Eye (tissue), 1 donor: ENCODE data around the gene ADRA2B.
A peak's percentile ranks its signal among the peaks of the same experiment; 100 is the strongest.
"Not testable (repeated sequence)": the region's sequence is repeated elsewhere in the genome, so short reads cannot be mapped to it uniquely, and the experiment has no call there.

ENCODE experiments used
- DNase-seq: peaks from one replicate; pipeline ENCODE4 v3.0.0-alpha.2; 2015

Gene ADRA2B

GRCh38 chr2:96150007-96150640 is 33.8 kb upstream of the ADRA2B start:
- DNase-seq: no peak

GRCh38 chr2:96148410-96149217 is 32.2 kb upstream of the ADRA2B start:
- peak; percentile 89 for DNase-seq

- peak; percentile 26 for DNase-seq
Observed at GRCh38 chr2:96147593-96148201, 31.3 kb upstream of the ADRA2B start.

GRCh38 chr2:96146881-96147592 is 30.7 kb upstream of the ADRA2B start:
- peak; percentile 20 for DNase-seq

GRCh38 chr2:96146153-96146880 is 29.9 kb upstream of the ADRA2B start:
- peak; percentile 25 for DNase-seq

- peak; percentile 20 for DNase-seq
Observed at GRCh38 chr2:96145848-96146152, 29.4 kb upstream of the ADRA2B start.

DNA sequence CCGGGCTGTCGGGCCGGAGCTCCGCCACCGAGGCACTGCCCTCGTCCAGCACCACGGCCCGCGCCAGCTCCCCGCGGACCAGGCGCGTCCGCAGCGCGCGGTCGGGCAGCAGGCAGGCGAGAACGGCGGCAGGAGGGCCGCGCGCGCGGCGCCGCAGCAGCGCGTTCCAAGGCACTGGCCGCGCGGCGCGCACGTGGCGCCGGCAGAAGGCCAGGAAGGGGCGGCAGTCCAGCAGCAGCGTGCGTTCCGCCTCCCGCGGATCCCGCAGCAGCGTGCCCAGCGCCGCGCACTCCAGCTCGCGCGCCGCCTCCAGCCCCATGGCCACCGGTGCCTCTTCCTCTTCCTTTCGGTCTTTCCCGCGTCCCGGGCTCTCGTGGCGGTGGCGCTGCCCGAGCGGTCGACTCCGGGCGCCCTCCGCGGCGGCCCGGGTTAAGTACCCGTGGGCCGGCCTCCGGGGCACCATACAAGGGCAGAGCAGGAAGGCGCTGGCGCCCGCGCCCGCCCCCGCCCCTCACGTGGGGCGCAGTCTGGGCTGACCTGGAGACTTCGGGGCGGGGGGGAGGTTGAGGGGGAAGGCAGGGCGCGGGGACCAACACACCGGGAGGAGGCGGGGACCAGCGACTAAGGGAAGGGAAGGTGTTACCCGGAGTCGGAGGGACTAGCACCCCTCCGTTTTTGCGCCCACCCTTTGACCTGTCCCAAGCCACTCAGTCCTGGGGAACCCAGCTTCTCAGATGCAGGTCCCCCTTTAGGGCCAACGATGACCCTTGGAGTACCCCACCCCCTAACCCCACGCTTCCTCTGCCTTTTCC is 28.9 kb upstream of the ADRA2B start, which contains the start of gene DUSP2:
TSS of gene DUSP2 (minus strand) at position 405 of the 812 bp plus-strand sequence. CDS start at position 319, 86 bp downstream.
- peak; percentile 86 for DNase-seq

GRCh38 chr2:96144481-96145035 is 28.2 kb upstream of the ADRA2B start:
- no peak for DNase-seq

DNA sequence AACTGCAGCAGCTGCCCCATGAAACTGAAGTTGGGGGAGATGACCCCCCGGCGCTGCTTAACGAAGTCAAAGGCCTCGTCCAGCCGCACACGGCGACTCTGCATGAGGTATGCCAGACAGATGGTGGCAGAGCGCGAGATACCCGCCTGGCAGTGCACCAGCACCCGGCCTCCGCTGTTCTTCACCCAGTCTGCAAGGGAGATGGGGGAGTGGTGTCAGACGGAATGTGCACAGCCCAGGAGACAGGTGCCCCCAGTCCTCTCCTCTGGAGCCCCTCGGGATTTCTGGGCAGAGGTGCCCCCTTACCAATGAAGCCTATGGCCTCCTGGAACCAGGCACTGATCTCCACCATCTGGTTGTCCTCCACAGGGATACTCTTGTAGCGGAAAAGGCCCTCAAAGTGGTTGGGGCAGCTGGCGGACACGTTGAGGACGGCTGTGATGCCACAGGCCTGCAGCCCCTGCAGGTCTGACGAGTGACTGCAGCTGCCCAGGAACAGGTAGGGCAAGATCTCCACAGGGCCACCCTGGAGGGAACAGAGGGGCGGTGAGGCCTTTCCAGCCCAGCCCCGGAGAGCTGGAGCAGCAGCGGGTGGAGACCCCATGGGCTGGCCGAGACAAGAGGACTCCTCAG is 27.6 kb upstream of the ADRA2B start:
- no peak for DNase-seq

DNA sequence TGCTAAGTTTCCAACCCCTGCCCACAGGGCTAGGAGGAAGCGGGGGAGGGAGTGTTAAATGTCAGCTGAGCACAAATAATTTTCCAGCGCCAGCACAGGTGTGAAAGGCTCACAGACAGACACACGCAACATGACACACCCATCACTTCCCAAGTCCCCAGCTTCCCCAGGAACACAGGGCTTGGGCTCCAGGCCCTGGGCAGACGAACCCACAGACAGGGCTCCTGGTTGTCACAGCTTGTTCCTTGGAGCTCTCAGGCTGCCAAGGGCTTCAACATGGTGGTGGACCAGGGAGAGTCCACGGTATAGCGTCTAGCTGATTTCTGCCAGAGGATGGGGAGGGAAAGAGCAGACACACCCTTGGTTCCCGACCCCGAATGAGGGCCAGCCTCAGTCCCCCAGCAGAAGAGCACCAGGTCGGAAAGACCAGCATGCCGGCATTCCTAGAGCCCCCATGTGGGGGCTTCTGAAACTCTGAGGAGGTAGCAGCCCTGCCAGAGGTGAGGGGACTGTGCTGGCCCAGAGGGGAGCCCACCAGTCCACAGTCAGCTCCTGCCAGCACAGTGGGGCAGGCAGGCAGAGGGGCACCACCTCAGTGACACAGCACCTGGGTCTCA is 27.0 kb upstream of the ADRA2B start:
- no peak for DNase-seq

- DNase-seq: no peak
Observed at GRCh38 chr2:96142217-96143113, 26.1 kb upstream of the ADRA2B start.

DNA sequence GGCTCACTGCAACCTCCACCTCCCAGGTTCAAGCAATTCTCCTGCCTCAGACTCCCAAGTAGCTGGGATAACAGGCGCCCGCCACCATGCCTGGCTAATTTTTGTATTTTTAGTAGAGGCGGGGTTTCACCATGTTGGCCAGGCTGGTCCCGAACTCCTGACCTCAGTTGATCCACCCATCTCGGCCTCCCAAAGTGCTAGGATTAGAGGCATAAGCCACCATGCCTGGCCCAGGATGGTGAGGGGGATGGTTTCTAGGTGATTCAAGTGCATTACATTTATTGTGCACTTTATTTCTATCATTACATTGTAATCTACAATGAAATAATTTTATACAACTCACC is 25.2 kb upstream of the ADRA2B start:
- DNase-seq: not testable (repeated sequence)

DNA sequence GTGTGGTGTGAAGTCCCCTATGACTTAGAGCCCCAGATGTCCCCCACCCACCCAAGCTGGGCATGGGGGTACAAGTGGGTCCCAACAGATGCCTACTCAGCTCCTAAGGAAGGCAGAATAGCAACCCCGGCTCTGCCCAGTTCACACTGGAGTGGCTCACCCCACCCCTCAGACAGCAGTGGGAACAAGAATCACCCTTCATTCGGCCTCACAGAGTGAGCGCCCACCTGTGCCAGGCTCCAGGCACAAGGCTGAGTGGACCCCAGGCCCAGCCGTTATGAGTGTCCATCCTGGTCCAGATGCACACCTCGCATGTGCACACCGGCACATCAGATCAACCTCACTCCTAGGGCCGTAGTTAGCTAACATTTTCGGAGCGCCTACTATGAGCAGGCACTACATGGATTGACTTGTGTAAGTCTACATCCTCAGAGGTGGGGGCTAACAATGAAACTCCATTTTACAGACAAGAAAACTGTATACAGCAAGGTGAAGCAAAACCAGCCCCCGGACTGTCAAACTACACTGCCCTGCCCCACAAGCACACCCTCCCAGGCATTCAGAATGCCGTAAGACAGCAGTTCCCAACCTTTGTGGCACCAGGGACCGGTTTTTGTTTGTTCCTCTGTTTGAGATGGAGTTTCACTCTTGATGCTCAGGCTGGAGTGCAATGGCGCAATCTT is 24.7 kb upstream of the ADRA2B start:
- no peak for DNase-seq

DNA sequence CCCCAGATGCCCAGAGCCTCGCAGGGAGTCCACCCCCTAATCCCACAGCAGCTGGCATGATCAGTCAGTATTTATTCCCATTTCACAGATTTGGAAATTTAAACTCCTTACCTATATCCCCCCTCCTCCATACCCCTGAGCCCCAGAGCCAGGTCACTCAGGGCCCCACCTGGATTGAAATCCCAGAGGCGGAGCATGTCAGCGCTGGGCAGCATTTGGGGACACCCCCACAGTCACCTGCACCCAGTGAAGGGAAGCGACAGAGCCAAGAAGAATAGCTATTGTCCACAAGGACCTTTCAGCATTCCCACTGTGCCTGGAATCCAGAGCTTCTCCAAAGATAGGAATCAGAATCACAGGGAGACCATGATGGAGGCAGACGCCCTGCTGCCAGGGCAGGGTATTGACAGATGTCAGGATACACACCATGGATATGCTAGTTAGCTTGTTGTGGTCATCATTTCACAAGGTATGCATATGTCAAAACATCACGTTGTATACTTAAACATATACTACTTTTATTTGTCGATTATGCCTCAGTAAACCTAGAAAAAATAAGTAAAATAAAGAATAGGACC is 22.9 kb upstream of the ADRA2B start:
- DNase-seq: no peak

DNA sequence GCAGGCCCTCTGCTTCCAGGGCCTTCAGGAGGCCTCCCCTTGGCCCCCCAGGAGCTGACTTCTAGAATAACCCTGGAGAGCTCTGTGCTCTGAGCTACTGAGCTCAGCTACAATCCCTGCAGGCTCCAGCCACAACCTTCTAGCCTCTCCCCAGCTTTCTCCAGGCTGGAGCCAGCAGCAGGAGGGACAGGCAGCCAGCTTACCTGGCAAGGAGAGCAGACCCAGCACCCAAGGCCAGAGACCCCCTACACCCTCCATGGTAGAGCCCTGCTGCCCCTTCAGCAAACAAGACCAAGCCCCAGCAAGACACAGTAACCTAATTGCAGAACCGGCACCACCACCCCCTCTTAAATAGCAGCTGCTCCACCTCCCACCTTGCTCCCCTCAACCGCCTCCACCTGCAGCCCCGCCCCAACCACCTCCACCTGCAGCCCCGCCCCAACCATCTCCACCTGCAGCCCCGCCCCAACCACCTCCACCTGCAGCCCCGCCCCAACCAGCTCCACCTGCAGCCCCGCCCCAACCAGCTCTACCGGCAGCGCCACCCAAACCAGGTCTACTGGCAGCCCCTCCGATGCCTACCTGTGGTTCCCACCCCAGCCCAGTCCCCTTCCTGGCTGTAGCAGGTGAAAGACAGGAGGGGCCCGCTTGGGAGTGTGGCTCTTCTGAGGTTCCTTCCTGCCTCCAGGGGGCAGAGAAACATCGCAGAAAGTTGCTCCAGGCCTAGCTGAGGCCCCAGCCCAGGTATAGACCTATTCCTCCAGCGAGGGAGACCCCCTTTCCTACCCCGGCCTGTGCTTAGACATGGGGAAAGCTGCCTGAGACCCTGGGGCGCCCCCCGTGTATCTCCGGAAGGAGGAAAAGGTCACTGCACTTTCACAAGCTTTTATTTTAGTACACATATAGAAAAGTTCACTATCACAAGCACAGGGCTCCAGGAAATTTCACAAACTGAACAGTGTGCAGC is 22.1 kb upstream of the ADRA2B start, which contains the start of gene ASTL:
TSS of gene ASTL (minus strand) at position 324 of the 967 bp plus-strand sequence. CDS start at position 258, 66 bp downstream.
- peak; percentile 70 for DNase-seq

GRCh38 chr2:96137321-96138178 is 21.2 kb upstream of the ADRA2B start:
- DNase-seq: no peak
